HG03135 (cell line): ENCODE results near the gene IQCE.

Experiments
- ATAC-seq: cut with Tn5 transposase; IDR thresholded peaks from one replicate; pipeline ENCODE4 v1.9.1; 2021; ENCODE audit warnings: mild to moderate bottlenecking, moderate library complexity; ENCODE audit not compliant: unreplicated experiment

Gene IQCE, protein sequence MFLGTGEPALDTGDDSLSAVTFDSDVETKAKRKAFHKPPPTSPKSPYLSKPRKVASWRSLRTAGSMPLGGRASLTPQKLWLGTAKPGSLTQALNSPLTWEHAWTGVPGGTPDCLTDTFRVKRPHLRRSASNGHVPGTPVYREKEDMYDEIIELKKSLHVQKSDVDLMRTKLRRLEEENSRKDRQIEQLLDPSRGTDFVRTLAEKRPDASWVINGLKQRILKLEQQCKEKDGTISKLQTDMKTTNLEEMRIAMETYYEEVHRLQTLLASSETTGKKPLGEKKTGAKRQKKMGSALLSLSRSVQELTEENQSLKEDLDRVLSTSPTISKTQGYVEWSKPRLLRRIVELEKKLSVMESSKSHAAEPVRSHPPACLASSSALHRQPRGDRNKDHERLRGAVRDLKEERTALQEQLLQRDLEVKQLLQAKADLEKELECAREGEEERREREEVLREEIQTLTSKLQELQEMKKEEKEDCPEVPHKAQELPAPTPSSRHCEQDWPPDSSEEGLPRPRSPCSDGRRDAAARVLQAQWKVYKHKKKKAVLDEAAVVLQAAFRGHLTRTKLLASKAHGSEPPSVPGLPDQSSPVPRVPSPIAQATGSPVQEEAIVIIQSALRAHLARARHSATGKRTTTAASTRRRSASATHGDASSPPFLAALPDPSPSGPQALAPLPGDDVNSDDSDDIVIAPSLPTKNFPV

DNA sequence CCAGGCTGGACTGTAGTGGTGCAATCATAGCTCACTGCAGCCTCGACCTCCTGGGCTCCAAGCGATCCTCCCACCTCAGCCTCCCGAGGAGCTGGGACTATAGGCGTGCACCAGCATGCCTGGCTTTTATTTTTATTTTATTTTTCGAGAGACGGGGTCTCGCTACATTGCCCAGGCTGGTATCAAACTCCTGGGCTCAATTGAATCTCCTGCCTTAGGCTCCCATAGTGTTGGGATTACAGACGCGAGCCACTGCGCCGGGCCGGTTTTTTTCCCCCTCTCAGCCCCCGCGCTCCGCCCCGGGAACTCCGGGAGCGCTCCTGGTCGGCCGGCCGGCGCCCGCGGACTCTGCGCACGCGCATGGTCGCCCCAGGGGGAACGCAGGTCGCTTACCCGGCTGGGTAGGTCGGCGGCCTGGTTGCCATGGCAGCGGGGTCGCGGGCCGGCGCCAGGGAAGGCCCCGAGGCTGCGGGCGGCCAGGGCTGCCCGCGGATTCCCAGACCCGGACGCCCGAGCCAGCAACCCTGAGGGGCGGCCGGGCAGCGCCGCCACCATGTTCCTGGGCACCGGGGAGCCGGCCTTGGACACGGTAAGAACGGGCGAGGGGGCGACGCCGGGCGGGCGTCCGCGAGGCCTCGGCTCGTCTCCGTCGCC lies at the start of gene IQCE:
Gene IQCE, plus strand, starts transcription at position 351 of the 654 bp plus-strand sequence. Its CDS starts 203 bp downstream, at position 554.
- ATAC-seq: peak; percentile 50

DNA sequence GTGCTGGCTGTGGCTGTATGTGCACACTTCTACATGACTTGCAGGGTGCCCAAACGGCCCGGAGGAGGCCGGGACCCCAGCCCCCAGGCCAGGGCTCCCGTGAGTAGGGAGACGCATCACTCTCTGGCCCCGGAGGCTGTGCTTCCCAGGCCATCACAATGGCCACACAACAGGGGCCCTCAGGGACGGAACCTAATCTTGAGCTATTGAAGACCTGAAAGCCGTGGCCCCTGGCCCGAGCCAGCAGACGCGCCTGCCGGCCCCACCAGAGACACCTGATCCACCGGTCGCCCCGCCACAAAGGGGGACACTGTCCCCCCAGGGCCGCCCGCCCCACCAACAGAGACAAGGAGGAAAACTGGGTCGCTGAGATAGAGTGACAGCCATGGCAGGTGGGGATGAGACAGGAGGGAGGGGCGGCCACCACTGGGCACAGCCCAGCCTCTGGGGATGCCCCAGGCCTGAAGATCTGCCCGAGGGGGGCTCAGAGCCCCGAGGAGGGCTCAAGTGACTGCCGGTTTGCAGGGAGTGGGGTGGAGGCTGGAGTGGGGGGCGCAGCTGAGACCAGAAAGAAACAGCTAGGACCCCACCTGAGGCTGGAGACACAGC lies 49.4 kb upstream of the IQCE start:
- no peak for ATAC-seq

DNA sequence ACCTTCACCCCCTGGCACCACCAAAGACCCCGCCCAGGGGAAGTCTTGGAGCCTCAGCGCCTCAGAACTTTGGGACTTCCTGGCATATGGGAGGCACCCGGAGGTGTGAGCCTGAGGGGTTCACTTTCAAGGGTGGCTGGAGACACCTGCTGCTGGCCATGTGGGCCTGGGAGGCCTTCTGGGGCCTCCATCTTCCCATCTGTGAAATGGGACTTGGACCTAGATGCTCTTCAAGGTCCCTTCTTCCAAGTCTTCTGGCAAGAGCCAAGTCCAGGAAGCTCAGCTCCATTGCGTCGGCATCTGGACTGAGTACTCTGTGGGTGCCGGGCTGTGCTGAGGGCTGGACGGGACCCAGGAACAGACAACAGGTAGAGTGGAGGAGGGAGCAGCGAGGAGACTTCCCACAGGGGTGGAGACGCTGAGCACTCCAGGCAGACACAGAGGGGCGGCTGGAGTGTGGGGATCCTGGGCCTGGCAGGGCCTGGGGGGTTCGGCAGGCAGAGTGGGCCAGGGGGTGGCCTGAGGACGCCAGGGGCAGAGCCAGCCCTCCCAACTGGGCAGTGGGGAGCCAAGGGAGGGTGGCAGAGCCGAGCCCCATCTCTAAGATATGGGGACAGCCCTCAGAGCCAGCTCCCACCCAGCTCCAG lies 48.5 kb upstream of the IQCE start:
- no peak for ATAC-seq

DNA sequence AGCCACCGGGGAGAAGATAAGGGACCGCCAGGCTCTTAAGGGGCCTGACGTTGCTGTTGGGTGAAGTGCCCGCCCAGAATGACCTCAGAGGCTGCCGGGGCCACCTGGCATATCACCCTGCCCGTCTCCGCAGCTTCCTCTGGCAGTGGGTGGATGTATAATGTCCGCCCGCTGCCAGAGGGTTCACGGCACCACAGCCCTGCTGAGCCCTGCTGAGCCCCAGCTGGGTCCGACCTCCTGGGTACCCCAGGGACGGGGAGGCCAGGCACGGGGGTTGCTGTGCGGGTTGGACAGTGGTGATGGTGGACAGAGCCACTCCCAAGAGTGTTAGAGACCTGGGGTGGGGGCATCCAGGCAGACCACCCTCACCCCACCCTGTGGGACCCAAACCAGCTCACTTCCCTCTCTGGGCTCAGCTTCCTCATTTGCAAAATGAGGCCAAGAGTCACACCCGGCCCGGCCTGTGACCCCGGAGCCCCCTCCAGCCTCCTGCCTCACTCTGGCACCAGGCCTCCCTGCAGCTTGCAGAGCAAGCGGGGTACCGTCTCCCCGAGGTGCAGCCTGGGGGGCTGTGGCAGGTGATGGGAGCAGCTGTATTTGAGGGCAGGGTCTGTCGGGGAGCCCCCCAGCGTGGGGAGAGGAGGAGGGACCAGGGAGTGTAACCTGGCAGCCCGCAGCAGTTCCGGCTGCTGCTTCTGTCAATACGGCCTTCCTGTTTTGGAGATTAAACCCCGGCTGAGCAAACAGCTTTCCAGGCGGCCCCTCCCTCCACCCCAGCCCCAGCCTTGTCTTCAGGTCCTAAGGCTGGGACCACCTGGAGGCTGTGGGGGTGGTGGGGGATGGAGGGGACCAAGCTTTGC lies 47.6 kb upstream of the IQCE start:
- ATAC-seq: no peak

DNA sequence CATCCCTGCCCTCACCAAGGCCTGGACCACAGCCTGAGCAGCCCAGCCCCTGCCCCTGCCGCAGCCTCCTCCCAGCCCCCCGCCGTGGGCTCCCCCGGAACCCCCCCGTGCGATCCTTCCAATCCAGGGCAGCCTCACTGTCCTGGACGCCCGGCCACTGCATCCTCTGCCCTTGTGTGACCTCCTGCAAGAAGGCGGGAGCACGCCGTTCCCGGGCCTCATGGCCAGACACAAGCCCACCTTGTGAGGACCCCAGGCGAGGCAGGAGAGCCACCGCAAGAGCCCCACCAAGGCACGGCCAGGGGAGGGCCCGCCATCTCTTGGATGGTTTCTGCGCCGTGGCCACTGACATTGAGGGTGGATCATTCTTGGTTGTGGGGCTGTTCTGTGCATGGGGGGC lies 47.0 kb upstream of the IQCE start:
- no peak for ATAC-seq

DNA sequence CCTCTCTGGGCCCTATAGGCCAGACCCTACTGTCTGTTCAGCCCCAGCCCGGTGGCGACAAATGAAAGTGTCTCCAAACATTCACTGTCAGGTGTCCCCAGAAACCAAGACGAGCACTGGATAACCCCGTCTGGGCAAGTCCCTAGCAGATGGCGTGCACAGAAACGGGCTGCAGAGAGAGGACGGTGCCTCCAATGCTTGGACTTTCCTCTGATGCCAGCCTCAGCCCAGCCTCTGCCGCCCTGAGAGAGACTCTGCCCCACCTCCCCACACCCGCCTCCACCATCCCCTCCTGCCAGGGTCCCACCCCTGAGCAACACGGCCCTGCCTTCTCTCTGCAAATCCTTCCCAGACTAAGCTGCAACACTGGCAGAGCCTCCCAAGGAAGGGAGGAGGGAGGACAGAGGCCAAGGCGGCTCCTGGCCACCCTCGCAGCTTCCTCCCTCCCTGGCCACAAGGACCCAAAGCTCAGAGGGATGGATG lies 46.6 kb upstream of the IQCE start:
- ATAC-seq: no peak

DNA sequence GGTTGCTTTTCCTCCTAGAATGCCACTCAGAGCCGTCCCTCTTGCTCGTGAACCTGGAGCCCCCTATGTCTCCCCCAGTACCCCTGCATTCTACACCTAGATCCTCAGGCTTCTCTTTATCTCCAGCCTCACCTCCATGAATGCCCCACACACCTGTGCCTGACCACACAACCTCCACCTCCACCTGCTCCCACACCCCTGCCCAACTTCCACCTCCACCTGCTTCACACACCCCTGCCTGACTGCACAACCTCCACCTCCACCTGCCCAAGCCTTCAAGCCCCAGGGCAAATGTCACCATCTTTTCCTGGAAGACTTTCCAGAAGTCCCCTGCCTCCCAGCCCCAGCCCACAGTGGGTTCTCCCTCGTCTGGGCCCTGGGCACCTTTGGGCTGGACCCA lies 46.1 kb upstream of the IQCE start:
- ATAC-seq: no peak

DNA sequence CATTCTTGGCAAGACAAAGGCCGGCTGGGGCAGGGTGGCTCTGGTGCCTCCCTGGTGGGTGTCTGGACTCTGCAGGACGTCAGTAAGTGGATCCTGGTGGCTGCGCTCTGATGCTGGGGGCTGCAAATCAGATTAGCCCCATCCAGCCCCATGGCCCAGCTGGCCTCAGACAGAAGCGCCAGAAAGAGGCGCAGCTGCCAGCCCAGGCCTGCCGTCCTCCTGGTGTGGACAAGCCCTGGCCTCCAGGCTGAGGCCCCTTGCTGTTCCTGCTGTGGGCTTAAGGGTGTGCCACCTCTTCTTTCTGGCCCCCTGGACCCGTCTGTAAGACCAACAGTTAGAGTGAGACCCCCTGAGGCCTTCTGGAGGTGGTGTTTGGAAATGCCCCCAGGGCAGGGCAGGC lies 45.1 kb upstream of the IQCE start:
- no peak for ATAC-seq

DNA sequence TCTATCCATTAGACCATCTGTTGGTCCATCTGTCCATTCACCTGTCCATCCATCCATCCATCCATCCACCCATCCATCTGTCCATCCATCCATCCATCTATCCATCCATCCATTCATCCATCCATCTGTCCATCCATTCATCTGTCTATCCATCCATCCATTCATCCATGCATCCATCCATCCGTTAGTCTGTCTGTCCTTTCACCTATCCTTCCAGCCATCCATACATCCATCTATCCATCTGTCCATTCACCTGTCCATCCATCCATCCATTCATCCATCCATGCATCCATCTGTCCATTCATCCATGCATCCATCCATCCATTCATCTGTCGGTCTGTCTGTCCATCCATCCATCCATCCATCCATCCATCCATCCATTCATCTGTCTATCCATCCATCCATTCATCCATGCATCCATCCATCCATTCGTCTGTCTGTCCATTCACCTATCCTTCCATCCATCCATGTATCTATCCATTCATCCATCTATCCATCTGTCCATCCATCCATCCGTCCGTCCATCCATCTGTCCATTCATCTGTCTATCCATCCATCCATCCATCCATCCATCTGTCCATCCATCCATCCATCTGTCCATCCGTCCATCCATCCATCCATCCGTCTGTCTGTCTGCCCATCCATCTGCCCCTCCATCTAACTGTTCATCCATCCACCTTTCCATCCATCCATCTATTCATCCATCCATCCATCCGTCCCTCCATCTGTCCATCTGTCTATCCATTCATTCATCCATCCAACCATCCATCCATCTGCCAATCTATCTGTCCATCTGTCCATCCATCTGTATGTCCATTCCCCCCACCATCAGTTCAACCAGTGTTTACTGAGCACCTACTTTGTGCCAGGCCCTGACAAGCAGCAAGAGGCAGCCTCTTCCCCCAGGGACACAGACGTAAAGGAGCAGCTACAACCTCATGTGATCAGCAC lies 44.0 kb upstream of the IQCE start:
- no peak for ATAC-seq

DNA sequence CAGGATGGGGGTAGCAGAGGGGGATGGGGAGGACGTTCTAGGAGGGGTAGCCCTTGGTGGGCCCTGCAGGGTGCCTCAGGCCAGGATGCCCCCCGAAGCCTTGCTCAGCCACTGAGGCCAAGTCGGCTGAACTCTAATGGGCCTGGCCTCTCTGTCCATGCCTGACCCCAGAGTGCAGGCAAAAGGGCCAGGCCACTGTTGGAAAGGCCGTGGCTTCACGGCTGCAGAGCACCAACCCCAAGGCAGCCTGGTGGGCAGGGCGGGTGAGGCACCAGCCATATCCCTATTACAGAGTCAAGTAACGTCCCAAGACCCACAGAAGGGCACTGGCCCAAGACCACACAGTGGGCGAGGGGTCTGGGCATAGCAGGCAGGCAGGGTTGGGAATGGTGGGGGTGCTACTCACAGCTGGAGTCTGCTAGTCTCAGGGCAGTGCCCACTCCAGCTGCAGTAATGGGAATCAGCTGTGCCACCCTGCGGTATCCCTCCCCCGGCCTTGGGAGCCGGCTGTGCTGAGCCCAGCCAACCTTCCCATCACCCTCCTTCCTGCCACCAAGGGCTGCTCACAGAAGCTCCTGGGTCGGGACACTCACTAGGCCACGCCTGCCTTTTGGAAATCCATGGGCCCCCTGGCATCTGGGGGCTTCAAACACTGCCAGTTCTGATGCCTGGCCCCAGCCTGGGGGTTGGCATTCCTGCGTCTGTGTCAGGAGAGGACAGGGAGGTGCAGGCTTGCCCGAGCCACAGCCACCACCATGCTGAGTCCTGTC lies 43.2 kb upstream of the IQCE start:
- ATAC-seq: no peak

DNA sequence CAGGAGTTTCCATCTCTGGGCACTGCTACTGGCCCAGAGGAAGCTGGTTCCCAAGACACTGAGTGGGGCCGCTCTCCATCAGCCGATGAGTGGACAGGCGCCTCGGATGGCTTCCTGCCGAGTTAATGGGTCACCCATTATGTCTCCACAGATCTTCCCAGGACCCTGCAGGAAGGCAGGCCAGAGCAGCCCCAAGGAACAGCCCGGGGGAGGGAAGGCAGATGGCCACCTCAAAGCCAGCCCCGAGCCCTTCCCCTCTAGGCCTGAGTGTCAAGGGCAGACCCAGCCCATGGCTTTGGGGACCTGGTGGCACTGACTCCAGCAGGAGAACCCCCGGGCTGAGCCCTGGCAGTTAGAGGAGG lies 42.6 kb upstream of the IQCE start:
- ATAC-seq: no peak

DNA sequence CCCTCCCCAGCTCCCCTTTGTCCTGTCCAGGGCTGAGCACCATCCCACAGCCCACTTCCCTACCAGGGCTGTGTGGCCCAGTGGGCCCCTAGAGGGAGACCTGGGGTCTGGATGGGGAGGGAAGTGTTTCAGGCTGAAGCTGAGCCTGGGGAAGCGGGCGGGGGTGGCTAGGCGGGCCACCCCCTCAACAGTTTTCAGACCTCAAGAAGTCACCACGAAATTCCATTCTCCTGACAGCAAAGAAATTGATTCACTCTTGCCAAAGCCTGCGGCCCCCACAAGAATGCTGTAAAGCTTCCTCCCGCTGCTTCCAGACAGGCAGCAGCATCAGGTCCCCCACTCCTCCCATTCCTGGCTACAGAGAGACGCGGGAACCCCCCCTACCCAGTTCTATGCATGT lies 41.8 kb upstream of the IQCE start:
- ATAC-seq: no peak

DNA sequence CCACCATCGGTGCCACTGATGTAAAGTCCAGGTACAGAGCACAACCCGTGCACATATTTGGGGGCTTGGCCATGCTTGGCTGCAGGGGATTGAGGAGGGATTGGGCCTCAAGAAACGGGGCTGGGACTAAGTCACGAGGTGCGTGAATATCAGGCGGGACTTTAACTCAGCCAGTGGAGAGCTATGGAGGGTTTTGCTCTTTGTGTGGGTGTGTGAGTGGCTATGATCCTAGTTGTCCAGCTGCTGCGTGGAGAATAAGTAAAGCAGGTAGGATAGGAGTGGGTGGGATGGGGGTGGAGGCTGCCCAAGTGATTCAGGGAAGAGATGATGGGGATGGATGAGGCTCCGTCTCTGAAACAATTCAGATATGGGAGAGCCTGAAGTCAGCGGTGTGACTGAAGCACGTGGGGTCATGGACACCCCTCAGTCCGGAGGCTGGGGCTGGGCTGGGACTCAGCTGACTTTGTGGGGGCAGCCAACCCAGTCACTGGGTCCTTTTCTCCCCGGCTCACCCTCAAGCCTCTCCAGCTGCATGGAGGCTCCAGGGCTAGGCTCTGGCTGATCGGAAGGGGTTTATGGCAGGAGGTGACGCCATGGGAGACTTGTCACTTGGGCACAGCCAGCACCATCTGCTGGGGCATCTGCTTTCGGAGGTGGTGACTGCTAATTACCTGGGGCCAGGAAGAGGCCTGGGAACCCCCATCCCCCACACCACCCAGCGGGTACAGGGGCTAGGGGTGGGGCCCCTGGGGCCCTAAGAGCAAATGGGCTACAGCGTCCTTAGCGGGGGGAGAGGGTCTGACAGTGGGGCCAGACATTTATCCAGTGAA lies 40.9 kb upstream of the IQCE start:
- no peak for ATAC-seq

DNA sequence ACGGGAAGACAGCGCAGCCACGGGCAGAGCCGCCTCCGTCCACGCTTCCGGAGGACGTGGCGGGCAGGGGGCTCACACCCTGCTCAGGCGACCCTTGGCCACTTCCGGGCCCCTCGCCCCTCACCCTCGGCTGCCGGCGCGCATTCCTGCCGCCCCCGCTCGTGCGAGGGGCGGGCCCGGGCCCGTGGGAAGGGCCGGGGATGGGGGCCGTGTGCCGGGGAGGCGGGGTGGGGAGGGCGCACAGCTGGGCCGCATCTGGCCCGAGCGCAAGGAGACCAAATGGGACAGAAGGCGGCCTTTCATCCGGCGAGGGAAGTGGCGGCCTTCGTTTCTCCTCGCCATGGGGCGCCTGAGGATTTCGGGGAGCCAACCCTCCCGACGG lies 40.1 kb upstream of the IQCE start:
- ATAC-seq: no peak

DNA sequence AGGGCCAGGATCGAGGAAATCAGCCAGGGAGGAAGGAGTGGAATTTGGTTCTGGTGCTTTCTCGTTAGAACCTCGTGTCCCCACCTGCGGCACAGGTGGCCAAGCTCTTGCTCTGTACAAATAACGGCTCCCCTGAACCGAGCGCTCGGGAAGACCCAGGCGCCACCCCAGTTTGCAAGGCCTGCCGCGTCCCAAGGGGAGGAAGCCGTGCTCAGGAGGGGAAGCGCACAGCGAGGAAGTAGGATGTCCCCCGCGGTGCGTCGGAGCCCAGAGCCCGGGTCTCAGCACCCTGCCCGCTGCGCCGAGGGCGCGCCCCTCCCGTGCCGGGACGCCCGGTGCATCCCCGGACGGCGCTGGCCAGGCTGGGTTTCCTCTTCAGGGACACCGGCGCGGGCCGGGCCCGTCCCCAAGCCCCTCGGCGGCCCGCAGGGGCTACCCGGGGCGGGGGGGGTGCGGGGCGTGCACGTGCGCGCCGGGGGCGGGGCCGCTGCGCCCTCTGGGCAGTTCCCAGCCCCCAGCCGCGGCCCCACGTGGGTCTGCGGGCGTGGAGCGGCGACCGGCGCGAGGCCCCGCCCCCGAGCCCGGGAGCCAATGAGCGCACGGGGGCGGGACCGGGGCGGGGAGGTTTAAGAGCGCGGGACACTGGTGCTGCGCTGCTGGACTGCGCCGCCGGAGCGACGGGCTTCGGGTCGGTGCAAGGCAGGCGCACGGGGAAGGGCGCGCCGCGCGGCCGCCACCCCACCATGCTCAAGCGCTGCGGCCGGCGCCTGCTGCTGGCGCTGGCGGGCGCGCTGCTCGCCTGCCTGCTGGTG lies 39.5 kb upstream of the IQCE start, which contains the start of gene LFNG:
Gene LFNG, plus strand, starts transcription at position 656 of the 812 bp plus-strand sequence. Its CDS starts 88 bp downstream, at position 744.
- ATAC-seq: peak; percentile 76

DNA sequence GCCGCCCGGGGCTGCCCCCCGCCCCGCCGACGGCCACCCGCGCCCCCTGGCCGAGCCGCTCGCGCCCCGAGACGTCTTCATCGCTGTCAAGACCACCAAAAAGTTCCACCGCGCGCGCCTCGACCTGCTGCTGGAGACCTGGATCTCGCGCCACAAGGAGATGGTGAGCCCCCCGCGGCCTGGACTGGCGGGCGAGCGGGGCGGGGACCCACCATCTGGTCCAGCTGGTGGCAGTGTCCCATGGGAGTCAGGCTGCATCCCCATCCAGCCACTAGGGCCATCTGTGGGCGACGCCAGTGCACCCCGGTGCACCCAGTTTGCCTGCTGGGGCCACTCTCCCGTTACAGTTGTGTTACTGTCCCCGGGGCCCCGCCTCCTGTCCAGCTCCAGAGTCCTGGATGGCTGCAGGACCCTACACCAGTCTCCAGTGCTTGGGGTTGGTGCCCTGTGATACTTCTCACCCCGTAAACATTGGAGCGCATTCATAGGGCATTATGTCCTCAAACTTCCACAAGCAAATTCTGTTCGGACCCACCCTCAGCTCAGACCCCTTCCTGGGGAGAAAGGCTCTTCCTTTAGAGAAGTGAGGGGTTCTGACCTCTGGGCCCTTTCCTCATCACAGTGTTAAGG lies 38.5 kb upstream of the IQCE start:
- ATAC-seq: peak; percentile 1
